Keratinocyte (primary cell): ENCODE measurements around the gene CDC42SE2.
"Not testable (repeated sequence)": the region's sequence is repeated elsewhere in the genome, so short reads cannot be mapped to it uniquely, and the experiment has no call there.

Source experiments
- EZH2 ChIP-seq: IDR thresholded peaks from one replicate; pipeline ENCODE4 v1.6.1; 2012; ENCODE audit warnings: inconsistent platforms, mild to moderate bottlenecking, low read length, moderate library complexity
- TF ChIP-seq, protein P1 (sequence below), 3 experiments: IDR thresholded peaks in 1 of 3; conservative IDR thresholded peaks in 1 of 3; optimal IDR thresholded peaks in 1 of 3; 2 replicates in 2 of 3; 3 replicates in 1 of 3; pipeline versions ENCODE3 to v1.5.1; 2011; ENCODE audit warnings: low read length in 3 of 3, mild to moderate bottlenecking in 3 of 3, moderate library complexity in 2 of 3, control low read depth in 1 of 3, inconsistent platforms in 1 of 3; ENCODE audit not compliant: insufficient read depth in 2 of 3; ENCODE audit errors: extremely low read depth in 1 of 3

DNA sequence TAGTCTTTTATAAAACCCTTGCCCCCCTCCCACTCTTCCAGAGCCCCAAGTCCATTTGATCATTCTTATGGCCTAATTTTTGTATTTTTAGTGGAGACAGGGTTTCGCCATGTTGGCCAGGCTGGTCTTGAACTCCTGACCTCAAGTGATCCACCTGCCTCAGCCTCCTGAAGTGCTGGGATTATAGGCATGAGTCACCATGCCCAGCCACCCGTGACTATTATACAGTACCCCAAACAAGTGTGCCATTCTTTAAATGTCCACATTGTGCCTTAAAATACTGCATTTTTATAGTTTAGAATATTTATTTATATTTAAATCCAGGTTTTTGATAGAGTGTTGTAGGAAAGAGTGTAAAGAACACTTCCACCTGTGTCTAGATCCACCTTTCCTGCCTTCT lies 116.4 kb downstream of the CDC42SE2 start:
- TF ChIP-seq, protein P1, sequence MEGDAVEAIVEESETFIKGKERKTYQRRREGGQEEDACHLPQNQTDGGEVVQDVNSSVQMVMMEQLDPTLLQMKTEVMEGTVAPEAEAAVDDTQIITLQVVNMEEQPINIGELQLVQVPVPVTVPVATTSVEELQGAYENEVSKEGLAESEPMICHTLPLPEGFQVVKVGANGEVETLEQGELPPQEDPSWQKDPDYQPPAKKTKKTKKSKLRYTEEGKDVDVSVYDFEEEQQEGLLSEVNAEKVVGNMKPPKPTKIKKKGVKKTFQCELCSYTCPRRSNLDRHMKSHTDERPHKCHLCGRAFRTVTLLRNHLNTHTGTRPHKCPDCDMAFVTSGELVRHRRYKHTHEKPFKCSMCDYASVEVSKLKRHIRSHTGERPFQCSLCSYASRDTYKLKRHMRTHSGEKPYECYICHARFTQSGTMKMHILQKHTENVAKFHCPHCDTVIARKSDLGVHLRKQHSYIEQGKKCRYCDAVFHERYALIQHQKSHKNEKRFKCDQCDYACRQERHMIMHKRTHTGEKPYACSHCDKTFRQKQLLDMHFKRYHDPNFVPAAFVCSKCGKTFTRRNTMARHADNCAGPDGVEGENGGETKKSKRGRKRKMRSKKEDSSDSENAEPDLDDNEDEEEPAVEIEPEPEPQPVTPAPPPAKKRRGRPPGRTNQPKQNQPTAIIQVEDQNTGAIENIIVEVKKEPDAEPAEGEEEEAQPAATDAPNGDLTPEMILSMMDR (optimal IDR thresholded peaks at IDR 0.05 in 1 of 3, IDR thresholded peaks at IDR 0.05 in 1 of 3, conservative IDR thresholded peaks at IDR 0.05 in 1 of 3; ENCODE audit: extremely low read depth in 1 of 3, insufficient read depth in 2 of 3, low read length in 3 of 3) = not testable (repeated sequence)
- TF ChIP-seq EZH2 = not testable (repeated sequence)
